IPS-NIHi7 (cell line): ENCODE results near the gene PDE9A.
A peak's percentile ranks its signal among the peaks of the same experiment; 100 is the strongest.

ENCODE experiments used
- DNase-seq: peaks from one replicate; pipeline ENCODE4 v3.0.0; 2012; ENCODE audit warnings: mixed read lengths; ENCODE audit errors: extremely low spot score

Gene PDE9A

GRCh38 chr21:42642219-42642745, 11.1 kb upstream of the PDE9A start:
- DNase-seq: no peak

- no peak for DNase-seq
These were observed 8.9 kb upstream of the PDE9A start for GRCh38 chr21:42644223-42645208.

GRCh38 chr21:42645211-42646075, 8.0 kb upstream of the PDE9A start:
- DNase-seq: no peak

GRCh38 chr21:42646076-42646825, 7.2 kb upstream of the PDE9A start:
- no peak for DNase-seq

- DNase-seq: no peak
These were observed 6.6 kb upstream of the PDE9A start for GRCh38 chr21:42646836-42647235.

- DNase-seq: no peak
These were observed 4.8 kb upstream of the PDE9A start for GRCh38 chr21:42648606-42649005.

- DNase-seq: no peak
These were observed 4.0 kb upstream of the PDE9A start for GRCh38 chr21:42649122-42650032.

GRCh38 chr21:42650033-42650370, 3.4 kb upstream of the PDE9A start:
- no peak for DNase-seq

- no peak for DNase-seq
These were observed 2.7 kb upstream of the PDE9A start for GRCh38 chr21:42650441-42651421.

GRCh38 chr21:42651515-42652401, 1.7 kb upstream of the PDE9A start:
- no peak for DNase-seq

- DNase-seq: peak; percentile 75
These were observed 742 bp upstream of the PDE9A start for GRCh38 chr21:42652527-42653230.

GRCh38 chr21:42654179-42654912, 925 bp downstream of the PDE9A start:
- DNase-seq: peak; percentile 62

GRCh38 chr21:42654913-42655795, 1.7 kb downstream of the PDE9A start:
- DNase-seq: no peak

- no peak for DNase-seq
These were observed 2.7 kb downstream of the PDE9A start for GRCh38 chr21:42655796-42656770.

- no peak for DNase-seq
These were observed 3.5 kb downstream of the PDE9A start for GRCh38 chr21:42656872-42657271.
